Heart left ventricle (tissue), 13 donors: ENCODE measurements around the gene FA2H.

ENCODE experiments used
- CTCF ChIP-seq, 12 donors: fragments of 200-600 bp; sonication (generic) in 4 of 12; IDR thresholded peaks; one replicate each; pipeline versions ENCODE4 v1.5.0 to v1.8.0; 2018 to 2022; ENCODE audit warnings: antibody characterized with exemption in 12 of 12, mild to moderate bottlenecking in 5 of 12
- POLR2A ChIP-seq, 2 donors: fragments of 450-650 bp; IDR thresholded peaks; one replicate each; pipeline ENCODE4 v1.6.1; 2017; ENCODE audit warnings: antibody characterized with exemption in 2 of 2, mild to moderate bottlenecking in 2 of 2, moderate library complexity in 2 of 2
- donor health status: ischemic (EF 13 %, LVEDD 7.1; RV severe dilation, severe dysfunction).
- donor health status: DM: no; HTN: yes; CAD: no.
- donor health status: DM: no; HTN: no; CAD: no.
- donor health status: ischemic (EF 25% LVEDD 6.9; RV normal size, moderate dysfunction).
- donor health status: ischemic (EF 25% LVEDD 5.7; RV mildly dilated, moderate dysfunction).
- donor health status: ischemic (EF 35%, LVEDD 5.7; RV mildly dilated, moderate dysfunction).
- donor health status: nonischemic (EF 11% LVEDD 7.7; RV severe dilation, severe dysfunction).
- donor health status: DM: yes; HTN: yes; CAD: no.
- donor health status: PGD.
- donor health status: ischemic (EF 29% LVEDD 5.4; RV normal size, mild dysfunction).
- donor health status: nonischemic (EF 23%, LVEDD 6.1; RV moderate dilation, normal function).

DNA sequence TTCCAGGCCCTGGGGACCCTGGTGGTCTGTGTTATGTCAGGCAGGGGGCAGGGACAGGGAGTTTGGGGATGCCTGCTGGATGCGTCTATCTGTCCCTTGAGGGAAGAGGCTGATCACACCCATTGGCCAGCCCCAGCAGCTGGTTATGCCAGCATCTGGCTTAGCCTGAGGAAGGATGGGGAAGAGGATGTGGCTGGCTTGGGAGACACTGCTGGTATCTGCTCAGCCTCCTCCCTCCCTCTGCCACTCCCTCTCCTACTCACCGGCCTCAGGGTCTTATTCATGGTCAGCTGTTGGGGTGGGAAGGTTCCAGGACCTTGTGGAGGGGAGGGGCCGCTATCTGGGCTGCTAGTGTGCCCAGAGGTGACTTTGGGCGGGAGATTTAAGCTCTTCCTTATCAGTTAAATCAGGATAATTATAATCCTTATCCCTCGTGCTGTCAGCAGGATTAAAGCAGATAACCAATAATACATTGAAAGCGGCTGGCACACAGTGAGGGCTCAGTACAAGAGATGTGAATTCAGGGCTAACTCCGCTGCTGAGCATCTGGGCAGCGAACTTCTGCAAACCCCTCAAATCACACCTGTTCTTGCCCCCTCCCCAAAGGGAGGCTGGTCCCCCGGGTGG is 38.0 kb downstream of the FA2H start:
- TF ChIP-seq CTCF (IDR thresholded peaks at IDR 0.05): no peak
- no peak for TF ChIP-seq POLR2A (IDR thresholded peaks at IDR 0.05)
